Measurements from ENCODE around the gene CBX2. TPM values are rescaled to one million over a fixed set of nuclear protein-coding genes. Genes with fewer than 3 reads are reported as not detected.

Gene CBX2
- total RNA-seq, 1 experiment from 2014 or later, result 28.3 TPM

DNA sequence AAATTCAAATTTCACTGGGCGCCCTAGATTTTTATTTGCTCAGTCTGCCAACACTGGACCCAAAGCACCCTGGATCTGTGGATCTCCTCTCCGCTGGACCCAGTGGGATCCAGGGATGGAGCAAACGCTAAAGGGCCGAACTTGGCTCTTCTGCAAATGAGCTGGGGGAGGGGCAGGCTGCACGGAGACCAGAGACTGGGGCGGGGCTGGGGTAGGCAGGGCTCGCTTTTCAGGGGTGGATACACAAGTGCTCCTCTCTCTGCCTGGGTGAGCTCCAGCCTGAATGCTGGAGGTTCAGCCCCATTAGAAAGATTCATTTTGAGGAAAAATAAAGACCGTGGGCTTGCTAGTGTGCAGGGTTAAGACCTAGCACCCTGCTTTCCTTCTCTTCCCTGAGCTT lies 52.4 kb downstream of the CBX2 start:
- no peak overlapping the region for H2AFZ ChIP-seq (ENCODE audit: low read depth, low read length, poor library complexity, severe bottlenecking)
- H3K4me1 ChIP-seq (ENCODE audit: control insufficient read depth in 1 of 2, insufficient read depth in 2 of 2, low read length in 2 of 2), result peaks cover 30 to 46% of the 10 kb centered on the region in 2 experiments; a peak in 3 of 4 replicates
- H3K9me3 ChIP-seq (ENCODE audit: control insufficient read depth in 1 of 2, insufficient read depth in 1 of 2, low read depth in 1 of 2, low read length in 2 of 2), result no peaks in the 10 kb centered on the region
- intact Hi-C loops (cut with micrococcal nuclease), result no loop called here
- H3K9ac ChIP-seq (ENCODE audit: low read length), result no peak overlapping the region
- H3K27ac ChIP-seq (ENCODE audit: low read depth, low read length), result no peak overlapping the region
- POLR2A ChIA-PET, result interaction anchor here (0.9 to 2.2 kb wide), 2 partner anchors 9 to 12 kb away, joined by 4 to 6 read pairs; partner anchors contain the start of gene CBX4
- no peak overlapping the region for H3K4me3 ChIP-seq (replicated peaks in 1 of 2; ENCODE audit: low read depth in 1 of 2, low read length in 2 of 2)
- TF ChIP-seq EZH2 (IDR thresholded peaks at IDR 0.05), result no peak
- TF ChIP-seq JUND (IDR thresholded peaks at IDR 0.05), result no peak
- TF ChIP-seq TCF7L2 (IDR thresholded peaks at IDR 0.05; ENCODE audit: borderline replicate concordance, extremely low read depth, insufficient read depth, insufficient read length), result no peak
- no peak for TF ChIP-seq YY1 (IDR thresholded peaks at IDR 0.05; ENCODE audit: extremely low read depth, insufficient replicate concordance, low read depth, low read length)
- no peak for TF ChIP-seq SIN3A (IDR thresholded peaks at IDR 0.05; ENCODE audit: low read depth)
- TF ChIP-seq FOSL1 (IDR thresholded peaks at IDR 0.05; ENCODE audit: low read depth), result no peak
- TF ChIP-seq CBX3 (IDR thresholded peaks at IDR 0.05; ENCODE audit: low read depth), result no peak
- no peaks in the 10 kb centered on the region; the same call in 1 of the 2 replicates for H4K20me1 ChIP-seq (ENCODE audit: insufficient read depth)
- RAD21 ChIA-PET (ENCODE audit: low non-redundant PET in 1 of 2, low total read pairs in 2 of 2, uncharacterized antibody in 2 of 2, unreplicated experiment in 2 of 2), result no interaction called here
- no peak overlapping the region for H3K4me2 ChIP-seq (ENCODE audit: low read length)
- ATAC-seq, result no peak
- BruUV-seq (replicated peaks), result no TSS peak
- CTCF ChIA-PET, result interaction anchor here (1.0 to 1.9 kb wide), 3 partner anchors 9 to 178 kb away, joined by 3 to 10 read pairs (median 4); partner anchors contain the start of gene CBX4
- no peaks in the 10 kb centered on the region for H3K9me2 ChIP-seq (ENCODE audit: insufficient read depth)
- peaks cover 18% of the 10 kb centered on the region for H3K79me2 ChIP-seq (ENCODE audit: insufficient read depth, low read length)
- no peaks in the 10 kb centered on the region for H3K27me3 ChIP-seq (ENCODE audit: insufficient read depth, low read length)
- H3K36me3 ChIP-seq (ENCODE audit: control insufficient read depth in 1 of 2, insufficient read depth in 2 of 2, low read length in 2 of 2), result peaks cover 9 to 14% of the 10 kb centered on the region in 2 experiments; a peak in 2 of 4 replicates
- no peak for DNase-seq (ENCODE audit: low read depth, low spot score)

DNA sequence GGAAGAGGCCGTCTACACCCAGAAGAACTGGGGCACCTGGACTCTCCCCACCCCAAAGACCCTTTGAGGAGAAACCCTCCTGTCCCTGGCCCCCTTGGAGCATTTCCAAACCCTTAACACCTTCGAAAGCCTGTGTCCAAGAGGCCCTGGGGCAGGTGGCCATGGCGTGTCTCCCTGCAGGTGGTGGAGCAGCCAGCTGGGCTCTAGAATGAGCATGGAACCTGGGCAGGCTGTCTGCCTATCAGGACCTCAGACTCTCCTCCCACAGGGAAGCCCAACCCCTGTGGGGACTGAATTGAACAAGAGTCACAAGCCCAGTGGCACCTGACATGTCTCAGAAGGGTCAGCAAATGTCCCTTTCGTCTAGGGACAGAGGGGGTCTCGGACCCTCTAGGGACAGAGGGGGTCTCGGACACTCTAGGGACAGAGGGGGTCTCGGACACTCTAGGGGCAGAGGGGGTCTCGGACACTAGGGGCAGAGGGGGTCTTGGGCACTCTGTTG lies 52.9 kb downstream of the CBX2 start:
- H3K9me3 ChIP-seq (ENCODE audit: control insufficient read depth in 1 of 2, insufficient read depth in 1 of 2, low read depth in 1 of 2, low read length in 2 of 2), result no peaks in the 10 kb centered on the region
- H3K4me1 ChIP-seq (ENCODE audit: control insufficient read depth in 1 of 2, insufficient read depth in 2 of 2, low read length in 2 of 2), result peaks cover 36 to 51% of the 10 kb centered on the region in 2 experiments
- peaks cover 9 to 16% of the 10 kb centered on the region in 2 experiments; a peak in 2 of 4 replicates for H3K36me3 ChIP-seq (ENCODE audit: control insufficient read depth in 1 of 2, insufficient read depth in 2 of 2, low read length in 2 of 2)
- H3K4me2 ChIP-seq (ENCODE audit: low read length), result no peak overlapping the region
- intact Hi-C loops (cut with micrococcal nuclease), result no loop called here
- ATAC-seq, result no peak
- no peak overlapping the region for H3K4me3 ChIP-seq (replicated peaks in 1 of 2; ENCODE audit: low read depth in 1 of 2, low read length in 2 of 2)
- POLR2A ChIA-PET, result interaction anchor here (0.9 kb wide), 1 partner anchor 9 kb away, joined by 4 read pairs; the partner anchor contains the start of gene CBX4
- H4K20me1 ChIP-seq (ENCODE audit: insufficient read depth), result no peaks in the 10 kb centered on the region; the same call in 1 of the 2 replicates
- CTCF ChIA-PET, result interaction anchor here (1.0 to 1.9 kb wide), 3 partner anchors 9 to 177 kb away, joined by 3 to 10 read pairs (median 4); partner anchors contain the start of gene CBX4
- no peaks in the 10 kb centered on the region for H3K27me3 ChIP-seq (ENCODE audit: insufficient read depth, low read length)
- no TSS peak for BruUV-seq (replicated peaks)
- no peak overlapping the region for H2AFZ ChIP-seq (ENCODE audit: low read depth, low read length, poor library complexity, severe bottlenecking)
- H3K9me2 ChIP-seq (ENCODE audit: insufficient read depth), result no peaks in the 10 kb centered on the region
- H3K27ac ChIP-seq (ENCODE audit: low read depth, low read length), result no peak overlapping the region
- no peak for DNase-seq (ENCODE audit: low read depth, low spot score)
- H3K9ac ChIP-seq (ENCODE audit: low read length), result no peak overlapping the region
- RAD21 ChIA-PET (ENCODE audit: low non-redundant PET in 1 of 2, low total read pairs in 2 of 2, uncharacterized antibody in 2 of 2, unreplicated experiment in 2 of 2), result no interaction called here
- peaks cover 23% of the 10 kb centered on the region for H3K79me2 ChIP-seq (ENCODE audit: insufficient read depth, low read length)
- TF ChIP-seq SRF (IDR thresholded peaks at IDR 0.05; ENCODE audit: low read depth), result no peak
- no peak for TF ChIP-seq YY1 (IDR thresholded peaks at IDR 0.05; ENCODE audit: extremely low read depth, insufficient replicate concordance, low read depth, low read length)
- TF ChIP-seq TCF7L2 (IDR thresholded peaks at IDR 0.05; ENCODE audit: borderline replicate concordance, extremely low read depth, insufficient read depth, insufficient read length), result no peak
- TF ChIP-seq POLR2A (IDR thresholded peaks at IDR 0.05; ENCODE audit: borderline replicate concordance, extremely low read depth, insufficient read depth, insufficient read length), result no peak
- no peak for TF ChIP-seq POLR2AphosphoS5 (IDR thresholded peaks at IDR 0.05; ENCODE audit: low read depth, low read length)
- TF ChIP-seq EZH2phosphoT487 (IDR thresholded peaks at IDR 0.05; ENCODE audit: borderline replicate concordance), result no peak
- TF ChIP-seq, protein P1, sequence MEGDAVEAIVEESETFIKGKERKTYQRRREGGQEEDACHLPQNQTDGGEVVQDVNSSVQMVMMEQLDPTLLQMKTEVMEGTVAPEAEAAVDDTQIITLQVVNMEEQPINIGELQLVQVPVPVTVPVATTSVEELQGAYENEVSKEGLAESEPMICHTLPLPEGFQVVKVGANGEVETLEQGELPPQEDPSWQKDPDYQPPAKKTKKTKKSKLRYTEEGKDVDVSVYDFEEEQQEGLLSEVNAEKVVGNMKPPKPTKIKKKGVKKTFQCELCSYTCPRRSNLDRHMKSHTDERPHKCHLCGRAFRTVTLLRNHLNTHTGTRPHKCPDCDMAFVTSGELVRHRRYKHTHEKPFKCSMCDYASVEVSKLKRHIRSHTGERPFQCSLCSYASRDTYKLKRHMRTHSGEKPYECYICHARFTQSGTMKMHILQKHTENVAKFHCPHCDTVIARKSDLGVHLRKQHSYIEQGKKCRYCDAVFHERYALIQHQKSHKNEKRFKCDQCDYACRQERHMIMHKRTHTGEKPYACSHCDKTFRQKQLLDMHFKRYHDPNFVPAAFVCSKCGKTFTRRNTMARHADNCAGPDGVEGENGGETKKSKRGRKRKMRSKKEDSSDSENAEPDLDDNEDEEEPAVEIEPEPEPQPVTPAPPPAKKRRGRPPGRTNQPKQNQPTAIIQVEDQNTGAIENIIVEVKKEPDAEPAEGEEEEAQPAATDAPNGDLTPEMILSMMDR (IDR thresholded peaks at IDR 0.05 in 2 of 3, conservative IDR thresholded peaks at IDR 0.05 in 1 of 3; ENCODE audit: borderline replicate concordance in 1 of 3, insufficient read depth in 1 of 3, low read depth in 2 of 3, low read length in 2 of 3), result no peak
- TF ChIP-seq, protein P2, sequence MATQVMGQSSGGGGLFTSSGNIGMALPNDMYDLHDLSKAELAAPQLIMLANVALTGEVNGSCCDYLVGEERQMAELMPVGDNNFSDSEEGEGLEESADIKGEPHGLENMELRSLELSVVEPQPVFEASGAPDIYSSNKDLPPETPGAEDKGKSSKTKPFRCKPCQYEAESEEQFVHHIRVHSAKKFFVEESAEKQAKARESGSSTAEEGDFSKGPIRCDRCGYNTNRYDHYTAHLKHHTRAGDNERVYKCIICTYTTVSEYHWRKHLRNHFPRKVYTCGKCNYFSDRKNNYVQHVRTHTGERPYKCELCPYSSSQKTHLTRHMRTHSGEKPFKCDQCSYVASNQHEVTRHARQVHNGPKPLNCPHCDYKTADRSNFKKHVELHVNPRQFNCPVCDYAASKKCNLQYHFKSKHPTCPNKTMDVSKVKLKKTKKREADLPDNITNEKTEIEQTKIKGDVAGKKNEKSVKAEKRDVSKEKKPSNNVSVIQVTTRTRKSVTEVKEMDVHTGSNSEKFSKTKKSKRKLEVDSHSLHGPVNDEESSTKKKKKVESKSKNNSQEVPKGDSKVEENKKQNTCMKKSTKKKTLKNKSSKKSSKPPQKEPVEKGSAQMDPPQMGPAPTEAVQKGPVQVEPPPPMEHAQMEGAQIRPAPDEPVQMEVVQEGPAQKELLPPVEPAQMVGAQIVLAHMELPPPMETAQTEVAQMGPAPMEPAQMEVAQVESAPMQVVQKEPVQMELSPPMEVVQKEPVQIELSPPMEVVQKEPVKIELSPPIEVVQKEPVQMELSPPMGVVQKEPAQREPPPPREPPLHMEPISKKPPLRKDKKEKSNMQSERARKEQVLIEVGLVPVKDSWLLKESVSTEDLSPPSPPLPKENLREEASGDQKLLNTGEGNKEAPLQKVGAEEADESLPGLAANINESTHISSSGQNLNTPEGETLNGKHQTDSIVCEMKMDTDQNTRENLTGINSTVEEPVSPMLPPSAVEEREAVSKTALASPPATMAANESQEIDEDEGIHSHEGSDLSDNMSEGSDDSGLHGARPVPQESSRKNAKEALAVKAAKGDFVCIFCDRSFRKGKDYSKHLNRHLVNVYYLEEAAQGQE (IDR thresholded peaks at IDR 0.05; ENCODE audit: low read depth), result no peak
- TF ChIP-seq FOSL1 (IDR thresholded peaks at IDR 0.05; ENCODE audit: low read depth), result no peak
- TF ChIP-seq SP1 (IDR thresholded peaks at IDR 0.05; ENCODE audit: low read depth), result no peak
- no peak for TF ChIP-seq JUND (IDR thresholded peaks at IDR 0.05)
- no peak for TF ChIP-seq EZH2 (IDR thresholded peaks at IDR 0.05)
